WTC11 (cell line): ENCODE data around the gene SNRPA. TPM values are rescaled to one million over a fixed set of nuclear protein-coding genes. Genes with fewer than 3 reads are reported as not detected.

Experiments used
- ATAC-seq: fragments of 200-7000 bp; cut with Tn5 transposase; 2 replicates; pipeline ENCODE4 v1.10.0; 2021; ENCODE audit warnings: mild to moderate bottlenecking, moderate library complexity
- CTCF ChIA-PET: fragments of 300-600 bp; sonication (Branson Sonifier 250); formaldehyde crosslinking; loops from one replicate; lab custom pipeline; 2021; ENCODE audit warnings: antibody characterized with exemption; lab: Charles Lee
- POLR2A ChIA-PET: fragments of 350-600 bp; sonication (Branson Sonifier 250); formaldehyde crosslinking; loops from one replicate; lab custom pipeline; 2021; ENCODE audit warnings: antibody characterized with exemption; lab: Charles Lee
- DNase-seq: peaks from one replicate; pipeline ENCODE4 v3.0.0; 2021; ENCODE audit warnings: low spot score
- H3K27ac Mint-ChIP-seq: 2 replicates; pipeline ENCODE4 v1.8.0; 2021; ENCODE audit warnings: mixed read lengths
- H3K27me3 Mint-ChIP-seq: 2 replicates; pipeline ENCODE4 v1.8.0; 2021; ENCODE audit warnings: low read depth, mild to moderate bottlenecking, moderate library complexity, mixed read lengths
- H3K36me3 Mint-ChIP-seq: 2 replicates; pipeline ENCODE4 v1.8.0; 2021; ENCODE audit warnings: mixed read lengths
- H3K4me1 Mint-ChIP-seq: 2 replicates; pipeline ENCODE4 v1.8.0; 2022; ENCODE audit warnings: mixed read lengths
- H3K4me3 Mint-ChIP-seq: 2 replicates; pipeline ENCODE4 v1.8.0; 2021; ENCODE audit warnings: mild to moderate bottlenecking, moderate library complexity, mixed read lengths
- H3K9me3 Mint-ChIP-seq: 2 replicates; pipeline ENCODE4 v1.8.0; 2021; ENCODE audit warnings: mixed read lengths
- AR ChIP-seq: fragments of 250-450 bp; sonication (Bioruptor Pico); IDR thresholded peaks from 2 replicates; pipeline ENCODE4 v1.9.0; 2021; ENCODE audit warnings: mild to moderate bottlenecking
- ATF1 ChIP-seq: sonication (generic); formaldehyde crosslinking; IDR thresholded peaks from 2 replicates; pipeline ENCODE4 v1.8.1; 2023; ENCODE audit warnings: mild to moderate bottlenecking, moderate library complexity, missing genetic modification reagents
- CDX4 ChIP-seq: fragments of 250-450 bp; sonication (Bioruptor Pico); IDR thresholded peaks from 2 replicates; pipeline ENCODE4 v1.9.0; 2021; ENCODE audit warnings: moderate library complexity, mild to moderate bottlenecking, inconsistent platforms, borderline replicate concordance
- CREM ChIP-seq: sonication (generic); formaldehyde crosslinking; IDR thresholded peaks from 2 replicates; pipeline ENCODE4 v1.8.1; 2022; ENCODE audit warnings: mild to moderate bottlenecking, missing genetic modification reagents, moderate library complexity
- E2F4 ChIP-seq: sonication (generic); formaldehyde crosslinking; IDR thresholded peaks from 2 replicates; pipeline ENCODE4 v1.8.1; 2022; ENCODE audit warnings: low read depth, mild to moderate bottlenecking, moderate library complexity, missing genetic modification reagents, borderline replicate concordance
- EMX1 ChIP-seq: fragments of 250-450 bp; sonication (Bioruptor Pico); IDR thresholded peaks from 2 replicates; pipeline ENCODE4 v1.8.0; 2021; ENCODE audit warnings: mild to moderate bottlenecking
- FOXP1 ChIP-seq: sonication (generic); formaldehyde crosslinking; IDR thresholded peaks from 2 replicates; pipeline ENCODE4 v1.8.0; 2022; ENCODE audit warnings: missing genetic modification reagents, mild to moderate bottlenecking, moderate library complexity, borderline replicate concordance
- MYBL2 ChIP-seq: sonication (generic); formaldehyde crosslinking; IDR thresholded peaks from 2 replicates; pipeline ENCODE4 v1.8.1; 2023; ENCODE audit warnings: mild to moderate bottlenecking, moderate library complexity, missing genetic modification reagents
- NFE2L1 ChIP-seq: sonication (generic); formaldehyde crosslinking; IDR thresholded peaks from 2 replicates; pipeline ENCODE4 v1.8.1; 2023; ENCODE audit warnings: missing genetic modification reagents
- STAT6 ChIP-seq: sonication (generic); formaldehyde crosslinking; conservative IDR thresholded peaks from 2 replicates; pipeline ENCODE4 v1.8.1; 2023; ENCODE audit warnings: mild to moderate bottlenecking, low read depth, missing genetic modification reagents, moderate library complexity
- ZBTB21 ChIP-seq: sonication (generic); formaldehyde crosslinking; IDR thresholded peaks from 2 replicates; pipeline ENCODE4 v1.8.1; 2023; ENCODE audit warnings: mild to moderate bottlenecking, missing genetic modification reagents, borderline replicate concordance
- ZBTB43 ChIP-seq: sonication (generic); formaldehyde crosslinking; IDR thresholded peaks from 2 replicates; pipeline ENCODE4 v1.8.1; 2023; ENCODE audit warnings: mild to moderate bottlenecking, missing genetic modification reagents
- ZNF425 ChIP-seq: fragments of 250-450 bp; sonication (Bioruptor Pico); conservative IDR thresholded peaks from 2 replicates; pipeline ENCODE4 v1.9.0; 2021; ENCODE audit warnings: mild to moderate bottlenecking
- ZNF532 ChIP-seq: fragments of 250-450 bp; sonication (Bioruptor Pico); IDR thresholded peaks from 2 replicates; pipeline ENCODE4 v1.9.0; 2021; ENCODE audit warnings: mild to moderate bottlenecking, borderline replicate concordance
- ZNF671 ChIP-seq: fragments of 250-450 bp; sonication (Bioruptor Pico); IDR thresholded peaks from 2 replicates; pipeline ENCODE4 v1.8.0; 2021; ENCODE audit warnings: mild to moderate bottlenecking
- total RNA-seq: library from RNA; stranded (reverse); gene quantifications from 3 replicates; pipeline ENCODE4 v1.2.3, GENCODE V29; 2021

SNRPA gene
- total RNA-seq, 1 experiment from 2014 or later = 227 TPM

GRCh38 chr19:40758491-40758890, 7.5 kb downstream of the SNRPA start (continued):
- TF ChIP-seq E2F4 (CRISPR knock-in tag) = no peak
- TF ChIP-seq NFE2L1 (CRISPR knock-in tag) = no peak
- no peak for TF ChIP-seq ATF1 (CRISPR knock-in tag)

GRCh38 chr19:40759352-40759751, 8.3 kb downstream of the SNRPA start:
- no peak for DNase-seq
- Mint-ChIP-seq H3K36me3 (peaks cover 88% of the 10 kb centered on the region), H3K9me3 (no peaks in the 10 kb centered on the region), H3K4me3 (no peak overlapping the region), H3K27ac (no peak overlapping the region), H3K27me3 (no peaks in the 10 kb centered on the region), H3K4me1 (peaks cover 15% of the 10 kb centered on the region)
- ATAC-seq = no peak
- TF ChIP-seq ZNF532 (CRISPR knock-in tag) (no peak), CREM (CRISPR knock-in tag) (no peak), ZBTB43 (no peak), CDX4 (CRISPR knock-in tag) (no peak), AR (CRISPR knock-in tag) (no peak), EMX1 (CRISPR knock-in tag) (no peak), ZBTB21 (CRISPR knock-in tag) (no peak), STAT6 (CRISPR knock-in tag) (no peak), MYBL2 (CRISPR knock-in tag) (no peak), FOXP1 (CRISPR knock-in tag) (no peak), ZNF425 (CRISPR knock-in tag) (no peak), NFE2L1 (CRISPR knock-in tag) (no peak), ZNF671 (CRISPR knock-in tag) (no peak)
- ChIA-PET POLR2A (no interaction called here), CTCF (interaction anchor here (0.6 kb wide), 1 partner anchor 342 kb away, joined by 3 read pairs; no protein-coding TSS in a partner anchor)
